Iris pigment epithelial cell (primary cell): ENCODE data around the gene HSP90B1.
A peak's percentile ranks its signal among the peaks of the same experiment; 100 is the strongest.

Experiments
- DNase-seq: peaks from one replicate; pipeline ENCODE4 v3.0.0-alpha.2; 2011; ENCODE audit warnings: low read depth

HSP90B1 gene

DNA sequence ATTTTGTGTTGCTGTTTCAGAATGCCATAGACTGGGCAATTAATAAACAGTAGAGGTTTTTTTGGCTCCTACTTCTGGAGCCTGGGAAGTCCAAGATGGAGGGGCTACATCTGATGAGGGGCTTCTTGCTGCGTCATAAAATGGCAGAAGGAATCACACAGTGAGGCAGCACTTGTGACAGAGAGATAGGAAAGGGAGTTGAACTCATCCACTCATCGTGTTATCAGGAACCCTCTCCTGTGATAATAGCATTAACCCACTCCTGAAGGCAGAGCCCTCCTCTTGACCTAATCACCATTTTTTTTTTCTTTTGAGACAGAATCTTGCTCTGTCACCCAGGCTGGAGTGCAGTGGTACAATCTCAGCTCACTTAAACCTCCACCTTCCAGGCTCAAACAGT is 45.2 kb downstream of the HSP90B1 start:
- no peak for DNase-seq

DNA sequence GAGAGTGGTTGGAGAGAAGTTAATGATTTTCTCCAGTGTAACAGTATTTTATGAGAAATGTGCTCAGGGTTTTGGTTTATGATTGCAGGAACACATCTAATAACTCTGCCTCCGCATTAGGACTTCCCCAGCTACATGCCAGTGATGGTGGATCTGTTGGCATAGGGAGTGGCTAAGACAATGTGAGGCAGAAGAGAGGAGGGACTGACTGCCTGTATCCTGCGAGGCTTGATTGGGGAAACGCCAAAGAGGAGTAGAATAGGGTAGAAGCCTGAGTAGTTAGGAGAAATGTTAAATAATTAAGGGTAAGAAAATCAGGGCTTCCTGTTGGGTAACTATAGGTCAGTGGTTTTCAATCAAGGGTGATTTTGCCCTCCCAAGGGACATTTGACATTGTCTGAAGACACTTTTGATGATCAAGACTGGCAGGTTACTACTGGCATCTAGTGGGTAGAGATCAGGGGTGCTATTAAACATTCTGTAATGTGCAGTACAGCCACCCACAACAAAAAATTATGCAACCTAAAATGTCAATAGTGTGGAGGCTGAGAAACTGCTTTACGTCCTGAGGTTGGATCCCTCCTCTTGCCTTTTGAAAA is 48.3 kb downstream of the HSP90B1 start:
- DNase-seq, result no peak

DNA sequence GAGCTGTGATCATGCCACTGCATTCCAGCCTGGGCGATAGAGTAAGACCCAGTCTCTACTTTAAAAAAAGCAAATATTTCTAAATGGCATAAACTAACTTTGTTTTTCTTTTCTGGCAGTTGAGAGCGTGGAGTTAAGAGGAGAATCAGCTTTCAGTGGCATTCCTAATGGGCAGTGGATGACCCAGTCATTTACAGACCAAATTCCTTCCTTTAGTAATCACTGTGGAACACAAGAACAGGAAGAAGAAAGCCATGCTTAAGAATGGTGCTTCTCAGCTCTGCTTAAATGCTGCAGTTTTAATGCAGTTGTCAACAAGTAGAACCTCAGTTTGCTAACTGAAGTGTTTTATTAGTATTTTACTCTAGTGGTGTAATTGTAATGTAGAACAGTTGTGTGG is 56.6 kb downstream of the HSP90B1 start:
- peak; percentile 76 for DNase-seq

DNA sequence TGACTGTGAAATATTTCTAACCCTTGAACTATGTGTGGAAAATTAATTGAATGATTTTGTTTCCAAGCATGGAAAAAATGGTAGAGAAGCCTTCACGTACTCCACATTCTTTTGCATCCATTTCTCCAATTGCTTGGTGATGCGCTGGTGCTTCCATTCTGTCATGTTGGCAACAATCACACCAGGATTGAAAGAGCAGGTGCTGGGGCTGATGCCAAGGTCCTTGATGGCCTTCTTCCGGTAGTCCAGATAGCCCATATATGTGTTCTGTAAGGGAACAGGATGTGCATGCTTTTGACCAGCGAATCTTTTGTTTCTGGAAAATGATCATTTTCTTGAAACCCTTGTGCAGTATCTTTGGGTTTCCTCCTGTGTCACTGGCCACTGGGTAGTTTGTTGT is 64.0 kb downstream of the HSP90B1 start:
- no peak for DNase-seq

DNA sequence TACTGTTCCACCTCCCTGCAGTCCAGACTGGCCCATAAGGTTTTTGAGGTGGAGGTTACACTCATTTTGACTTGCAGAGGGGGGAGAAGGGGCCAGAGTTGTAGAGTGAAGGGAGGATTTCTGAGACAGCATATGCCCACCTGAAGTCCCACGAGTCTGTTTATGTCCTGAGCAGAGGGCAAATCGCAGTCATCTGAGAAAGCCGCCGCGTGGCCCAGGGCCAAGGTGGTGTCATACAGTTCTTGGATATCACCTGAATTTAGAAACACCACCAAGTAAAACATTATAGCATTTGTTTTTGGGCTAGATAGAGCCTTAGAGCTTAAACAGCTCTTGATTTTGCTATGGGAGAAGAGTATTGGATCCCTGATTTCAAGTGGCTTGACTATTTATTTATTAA is 66.4 kb downstream of the HSP90B1 start:
- DNase-seq, result no peak

DNA sequence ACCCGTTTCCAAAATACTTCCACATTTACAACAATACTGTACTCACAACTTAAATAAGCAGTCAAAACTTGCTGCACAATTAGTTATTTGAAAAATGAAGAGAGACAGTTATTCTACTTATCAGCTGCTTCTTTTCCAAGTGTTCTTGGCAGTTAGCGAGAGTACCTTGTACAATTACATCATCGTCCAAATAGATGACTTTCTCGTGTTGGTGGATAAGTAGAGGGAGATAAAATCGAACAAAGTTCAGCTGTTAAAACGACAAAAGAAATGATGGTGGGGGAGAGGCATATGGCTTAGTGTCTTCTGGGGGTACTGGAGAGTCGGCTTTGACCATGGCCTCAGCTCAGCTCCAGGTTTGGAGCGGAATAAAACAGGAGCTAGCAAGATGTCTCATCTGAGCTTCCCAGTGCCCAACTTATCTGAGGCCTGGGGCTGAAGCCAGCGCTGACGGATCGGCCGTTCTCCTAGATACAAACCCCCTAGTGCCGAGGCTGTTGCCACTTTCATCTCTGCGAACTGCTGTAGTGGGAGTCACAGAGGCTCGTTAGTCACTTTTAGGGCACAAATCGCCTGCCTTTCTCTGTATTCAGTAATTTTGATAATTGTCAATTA is 67.2 kb downstream of the HSP90B1 start:
- DNase-seq, result no peak
